Measurements from ENCODE around the gene SETBP1.

SETBP1 gene

GRCh38 chr18:44911773-44912172 is 231.1 kb downstream of the SETBP1 start:
- Histone ChIP-seq H2AFZ (no peak overlapping the region), H3K4me3 (ENCODE audit: low read depth, low read length) (no peak overlapping the region), H3K27me3 (ENCODE audit: control insufficient read depth, insufficient read depth, low read length) (no peaks in the 10 kb centered on the region), H3K79me2 (peaks cover 20% of the 10 kb centered on the region), H3K9me3 (ENCODE audit: control insufficient read depth, low read length) (no peaks in the 10 kb centered on the region), H3K27ac (no peak overlapping the region), H3K9ac (no peak overlapping the region), H3K4me2 (ENCODE audit: low read length) (no peak overlapping the region), H3K4me1 (peaks cover 9% of the 10 kb centered on the region), H3K36me3 (ENCODE audit: control insufficient read depth, insufficient read depth, low read length) (no peaks in the 10 kb centered on the region)
- TF ChIP-seq, protein P1, sequence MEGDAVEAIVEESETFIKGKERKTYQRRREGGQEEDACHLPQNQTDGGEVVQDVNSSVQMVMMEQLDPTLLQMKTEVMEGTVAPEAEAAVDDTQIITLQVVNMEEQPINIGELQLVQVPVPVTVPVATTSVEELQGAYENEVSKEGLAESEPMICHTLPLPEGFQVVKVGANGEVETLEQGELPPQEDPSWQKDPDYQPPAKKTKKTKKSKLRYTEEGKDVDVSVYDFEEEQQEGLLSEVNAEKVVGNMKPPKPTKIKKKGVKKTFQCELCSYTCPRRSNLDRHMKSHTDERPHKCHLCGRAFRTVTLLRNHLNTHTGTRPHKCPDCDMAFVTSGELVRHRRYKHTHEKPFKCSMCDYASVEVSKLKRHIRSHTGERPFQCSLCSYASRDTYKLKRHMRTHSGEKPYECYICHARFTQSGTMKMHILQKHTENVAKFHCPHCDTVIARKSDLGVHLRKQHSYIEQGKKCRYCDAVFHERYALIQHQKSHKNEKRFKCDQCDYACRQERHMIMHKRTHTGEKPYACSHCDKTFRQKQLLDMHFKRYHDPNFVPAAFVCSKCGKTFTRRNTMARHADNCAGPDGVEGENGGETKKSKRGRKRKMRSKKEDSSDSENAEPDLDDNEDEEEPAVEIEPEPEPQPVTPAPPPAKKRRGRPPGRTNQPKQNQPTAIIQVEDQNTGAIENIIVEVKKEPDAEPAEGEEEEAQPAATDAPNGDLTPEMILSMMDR (IDR thresholded peaks at IDR 0.05) = no peak

GRCh38 chr18:44912740-44913478 is 232.2 kb downstream of the SETBP1 start:
- Histone ChIP-seq H3K9ac (no peak overlapping the region), H3K9me3 (ENCODE audit: control insufficient read depth, low read length) (no peaks in the 10 kb centered on the region), H3K4me1 (peaks cover 16% of the 10 kb centered on the region), H3K4me3 (ENCODE audit: low read depth, low read length) (no peak overlapping the region), H3K4me2 (ENCODE audit: low read length) (no peak overlapping the region), H3K27ac (no peak overlapping the region), H2AFZ (no peak overlapping the region), H3K79me2 (peaks cover 20% of the 10 kb centered on the region), H3K27me3 (ENCODE audit: control insufficient read depth, insufficient read depth, low read length) (no peaks in the 10 kb centered on the region), H3K36me3 (ENCODE audit: control insufficient read depth, insufficient read depth, low read length) (no peaks in the 10 kb centered on the region)
- TF ChIP-seq, protein P1 (IDR thresholded peaks at IDR 0.05) = no peak

- Histone ChIP-seq H3K4me3 (ENCODE audit: low read depth, low read length) (no peak overlapping the region), H3K27ac (no peak overlapping the region), H3K4me1 (peaks cover 18% of the 10 kb centered on the region), H3K4me2 (ENCODE audit: low read length) (no peak overlapping the region), H2AFZ (no peak overlapping the region), H3K9ac (no peak overlapping the region), H3K36me3 (ENCODE audit: control insufficient read depth, insufficient read depth, low read length) (no peaks in the 10 kb centered on the region), H3K27me3 (ENCODE audit: control insufficient read depth, insufficient read depth, low read length) (no peaks in the 10 kb centered on the region), H3K9me3 (ENCODE audit: control insufficient read depth, low read length) (no peaks in the 10 kb centered on the region), H3K79me2 (peaks cover 15% of the 10 kb centered on the region)
- TF ChIP-seq, protein P1 (IDR thresholded peaks at IDR 0.05) = no peak
Measured at GRCh38 chr18:44914028-44914427, 233.3 kb downstream of the SETBP1 start.

DNA sequence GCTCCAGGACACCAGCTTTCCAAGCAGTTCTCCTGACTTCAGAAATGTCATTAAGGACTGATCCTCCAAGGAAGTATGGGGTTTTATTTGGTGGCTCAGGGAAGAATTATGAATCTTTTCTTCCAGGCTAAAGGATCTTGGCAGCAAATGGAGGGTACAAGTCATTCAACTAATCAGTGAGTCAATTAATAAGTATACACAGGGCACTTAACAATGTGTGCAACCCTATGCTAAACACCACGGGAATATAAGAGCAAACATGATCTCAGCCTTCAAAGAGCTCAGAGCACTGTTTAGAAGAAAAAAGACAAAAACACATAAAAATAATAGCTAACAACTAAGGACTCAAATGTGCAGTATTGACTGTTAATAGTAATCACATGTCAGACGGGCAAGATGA is 234.5 kb downstream of the SETBP1 start:
- H3K9ac ChIP-seq = no peak overlapping the region
- H3K27me3 ChIP-seq (ENCODE audit: control insufficient read depth, insufficient read depth, low read length) = no peaks in the 10 kb centered on the region
- peaks cover 15% of the 10 kb centered on the region for H3K4me1 ChIP-seq
- no peak overlapping the region for H3K4me3 ChIP-seq (ENCODE audit: low read depth, low read length)
- H3K9me3 ChIP-seq (ENCODE audit: control insufficient read depth, low read length) = no peaks in the 10 kb centered on the region
- TF ChIP-seq, protein P1 (IDR thresholded peaks at IDR 0.05) = no peak
- peaks cover 11% of the 10 kb centered on the region for H3K79me2 ChIP-seq
- H2AFZ ChIP-seq = no peak overlapping the region
- no peak overlapping the region for H3K4me2 ChIP-seq (ENCODE audit: low read length)
- no peaks in the 10 kb centered on the region for H3K36me3 ChIP-seq (ENCODE audit: control insufficient read depth, insufficient read depth, low read length)
- H3K27ac ChIP-seq = no peak overlapping the region

GRCh38 chr18:44915661-44916060 is 235.0 kb downstream of the SETBP1 start:
- no peaks in the 10 kb centered on the region for H3K9me3 ChIP-seq (ENCODE audit: control insufficient read depth, low read length)
- H3K79me2 ChIP-seq = peaks cover 11% of the 10 kb centered on the region
- TF ChIP-seq, protein P1 (IDR thresholded peaks at IDR 0.05) = no peak
- peaks cover 12% of the 10 kb centered on the region for H3K4me1 ChIP-seq
- no peak overlapping the region for H3K27ac ChIP-seq
- H3K4me2 ChIP-seq (ENCODE audit: low read length) = no peak overlapping the region
- no peak overlapping the region for H2AFZ ChIP-seq
- no peak overlapping the region for H3K4me3 ChIP-seq (ENCODE audit: low read depth, low read length)
- H3K9ac ChIP-seq = no peak overlapping the region
- H3K27me3 ChIP-seq (ENCODE audit: control insufficient read depth, insufficient read depth, low read length) = no peaks in the 10 kb centered on the region
- no peaks in the 10 kb centered on the region for H3K36me3 ChIP-seq (ENCODE audit: control insufficient read depth, insufficient read depth, low read length)

Data from parathyroid adenoma (tissue), 2 donors.